H1 (cell line): ENCODE results near the gene RIMBP2. TPM values are rescaled to one million over a fixed set of nuclear protein-coding genes. Genes with fewer than 3 reads are reported as not detected.

ENCODE experiments used
- CTCF ChIA-PET: fragments of 300-600 bp; sonication (Branson Sonifier 250); formaldehyde crosslinking; loops from one replicate; lab custom pipeline; 2021; ENCODE audit not compliant: partially characterized antibody; lab: Charles Lee
- POLR2A ChIA-PET: fragments of 300-600 bp; sonication (Branson Sonifier 250); formaldehyde crosslinking; loops from one replicate; lab custom pipeline; 2021; ENCODE audit warnings: inconsistent platforms; ENCODE audit not compliant: partially characterized antibody; lab: Charles Lee
- DNase-seq, 2 experiments: peaks; one replicate each; pipeline versions ENCODE4 v3.0.0 to v3.0.0-alpha.2; 2010 to 2022; ENCODE audit warnings: low spot score in 2 of 2, low read depth in 1 of 2, mixed read lengths in 1 of 2
- FAIRE-seq: peaks from 2 replicates; lab custom pipeline; 2011; peaks lifted over from hg19 to GRCh38; lab: Jason Lieb, UNC
- H2AFZ ChIP-seq: 2 replicates; pipeline ENCODE4 v1.8.1; 2012; ENCODE audit warnings: low read length, inconsistent platforms
- H2AK5ac ChIP-seq: 2 replicates; pipeline ENCODE4 v1.6.1; 2013; ENCODE audit warnings: low read depth, low read length
- H2BK120ac ChIP-seq: replicated peaks from 2 replicates; pipeline ENCODE3; 2013; ENCODE audit warnings: low read depth, low read length, inconsistent platforms
- H2BK12ac ChIP-seq: 2 replicates; pipeline ENCODE4 v1.6.1; 2013; ENCODE audit warnings: low read depth, low read length
- H2BK15ac ChIP-seq: 2 replicates; pipeline ENCODE4 v1.6.1; 2013; ENCODE audit warnings: low read length
- H2BK20ac ChIP-seq: 2 replicates; pipeline ENCODE4 v1.6.1; 2013; ENCODE audit warnings: low read length
- H2BK5ac ChIP-seq: 2 replicates; pipeline ENCODE4 v1.6.1; 2013; ENCODE audit warnings: low read depth, low read length
- H3K14ac ChIP-seq: 2 replicates; pipeline ENCODE4 v1.6.1; 2013; ENCODE audit warnings: inconsistent platforms; ENCODE audit not compliant: insufficient read length
- H3K18ac ChIP-seq: 2 replicates; pipeline ENCODE4 v1.6.1; 2013; ENCODE audit warnings: low read length; ENCODE audit errors: extremely low read depth
- H3K23ac ChIP-seq: 2 replicates; pipeline ENCODE4 v1.6.1; 2013; ENCODE audit warnings: inconsistent platforms; ENCODE audit not compliant: insufficient read length
- H3K23me2 ChIP-seq: 2 replicates; pipeline ENCODE4 v1.6.1; 2013; ENCODE audit warnings: low read depth, low read length
- H3K27ac ChIP-seq: 2 replicates; pipeline ENCODE4 v1.6.1; 2011; ENCODE audit warnings: low read depth, low read length, inconsistent platforms
- H3K27me3 ChIP-seq, 4 experiments: replicated peaks in 1 of 4; 1 replicate in 1 of 4; 2 replicates in 3 of 4; pipeline versions ENCODE4 v1.6.1 to v1.8.1; 2011 to 2013; ENCODE audit warnings: low read length in 3 of 4, mild to moderate bottlenecking in 3 of 4, inconsistent platforms in 2 of 4, mixed read lengths in 2 of 4, moderate library complexity in 1 of 4; ENCODE audit not compliant: control insufficient read depth in 3 of 4, insufficient read depth in 3 of 4; ENCODE audit errors: extremely low read depth in 1 of 4
- H3K36me3 ChIP-seq, 4 experiments: 2 replicates each; pipeline versions ENCODE4 v1.6.1 to v1.8.1; 2011 to 2013; ENCODE audit warnings: mild to moderate bottlenecking in 4 of 4, low read length in 3 of 4, moderate library complexity in 2 of 4, control low read depth in 1 of 4, inconsistent platforms in 1 of 4; ENCODE audit not compliant: insufficient read depth in 4 of 4, control insufficient read depth in 2 of 4
- H3K4ac ChIP-seq: replicated peaks from 2 replicates; pipeline ENCODE3; 2013; ENCODE audit warnings: low read length, low read depth, mixed read lengths, inconsistent platforms; ENCODE audit not compliant: insufficient read length
- H3K4me1 ChIP-seq, 4 experiments: replicated peaks in 1 of 4; 1 replicate in 1 of 4; 2 replicates in 3 of 4; pipeline versions ENCODE4 v1.6.1 to v1.8.1; 2011 to 2013; ENCODE audit warnings: low read length in 3 of 4, inconsistent platforms in 2 of 4, mixed read lengths in 1 of 4; ENCODE audit not compliant: insufficient read depth in 4 of 4, control insufficient read depth in 3 of 4
- H3K4me2 ChIP-seq, 2 experiments: 2 replicates each; pipeline versions ENCODE4 v1.6.1 to v1.8.1; 2011 to 2013; ENCODE audit warnings: low read depth in 2 of 2, low read length in 2 of 2, control low read depth in 1 of 2, inconsistent platforms in 1 of 2, mild to moderate bottlenecking in 1 of 2; ENCODE audit not compliant: insufficient read depth in 1 of 2
- H3K4me3 ChIP-seq, 4 experiments: fragments of 200-600, 300-600 bp in 1 of 4; sonication (generic), shearing (Covaris generic), sonication (Bioruptor Twin) in 1 of 4; 2 replicates each; pipeline versions ENCODE4 v1.5.1 to v1.8.1; 2011 to 2016; ENCODE audit warnings: low read length in 4 of 4, low read depth in 3 of 4, control low read depth in 2 of 4, inconsistent platforms in 2 of 4, mild to moderate bottlenecking in 2 of 4, mixed read lengths in 1 of 4, moderate library complexity in 1 of 4; ENCODE audit not compliant: insufficient read depth in 2 of 4; ENCODE audit errors: extremely low read depth in 1 of 4
- H3K56ac ChIP-seq: replicated peaks from 2 replicates; pipeline ENCODE3; 2013; ENCODE audit warnings: low read depth, mild to moderate bottlenecking, mixed read lengths, low read length, inconsistent platforms; ENCODE audit not compliant: insufficient read length
- H3K79me1 ChIP-seq: 2 replicates; pipeline ENCODE4 v1.6.1; 2013; ENCODE audit warnings: low read depth, low read length, control low read depth
- H3K79me2 ChIP-seq, 2 experiments: 2 replicates each; pipeline versions ENCODE4 v1.6.1 to v1.8.1; 2012 to 2013; ENCODE audit warnings: low read length in 2 of 2, mild to moderate bottlenecking in 2 of 2, inconsistent platforms in 1 of 2; ENCODE audit not compliant: insufficient read depth in 2 of 2, control insufficient read depth in 1 of 2
- H3K9ac ChIP-seq, 4 experiments: replicated peaks in 1 of 4; 1 replicate in 1 of 4; 2 replicates in 3 of 4; pipeline versions ENCODE4 v1.6.1 to v1.8.1; 2011 to 2013; ENCODE audit warnings: low read depth in 3 of 4, low read length in 3 of 4, control low read depth in 2 of 4, mild to moderate bottlenecking in 2 of 4, moderate library complexity in 2 of 4, inconsistent platforms in 1 of 4; ENCODE audit errors: extremely low read depth in 1 of 4
- H3K9me3 ChIP-seq, 2 experiments: 2 replicates each; pipeline versions ENCODE4 v1.6.1 to v1.8.1; 2012 to 2013; ENCODE audit warnings: mild to moderate bottlenecking in 2 of 2, moderate library complexity in 2 of 2, control low read depth in 1 of 2, inconsistent platforms in 1 of 2, low read depth in 1 of 2, low read length in 1 of 2, mixed read lengths in 1 of 2; ENCODE audit not compliant: insufficient read depth in 2 of 2
- H4K20me1 ChIP-seq, 2 experiments: replicated peaks in 1 of 2; 2 replicates each; pipeline versions ENCODE3 to v1.8.1; 2011 to 2013; ENCODE audit warnings: inconsistent platforms in 2 of 2, low read length in 2 of 2, mild to moderate bottlenecking in 1 of 2; ENCODE audit not compliant: insufficient read depth in 2 of 2, control insufficient read depth in 1 of 2
- H4K5ac ChIP-seq: 2 replicates; pipeline ENCODE4 v1.6.1; 2013; ENCODE audit warnings: low read length, low read depth, mixed read lengths, inconsistent platforms; ENCODE audit not compliant: insufficient read length
- H4K8ac ChIP-seq: 2 replicates; pipeline ENCODE4 v1.8.0; 2013; ENCODE audit warnings: mild to moderate bottlenecking, moderate library complexity, low read length, inconsistent platforms; ENCODE audit not compliant: insufficient read depth; ENCODE audit errors: extremely low read depth
- H4K91ac ChIP-seq: replicated peaks from 2 replicates; pipeline ENCODE3; 2013; ENCODE audit warnings: low read length, mixed read lengths, inconsistent platforms; ENCODE audit not compliant: insufficient read length
- BACH1 ChIP-seq: IDR thresholded peaks from 2 replicates; pipeline ENCODE4 v1.6.1; 2012; ENCODE audit warnings: low read length, improper control_type of control experiment
- CHD1 ChIP-seq: IDR thresholded peaks from 2 replicates; pipeline ENCODE4 v1.6.1; 2012; ENCODE audit warnings: low read depth, low read length, improper control_type of control experiment
- CHD2 ChIP-seq: IDR thresholded peaks from 2 replicates; pipeline ENCODE4 v1.6.1; 2012; ENCODE audit warnings: low read length, improper control_type of control experiment
- CREB1 ChIP-seq: IDR thresholded peaks from 2 replicates; pipeline ENCODE4 v1.6.1; 2012; ENCODE audit warnings: inconsistent platforms
- EP300 ChIP-seq, 2 experiments: IDR thresholded peaks; 1 replicate in 1 of 2; 2 replicates in 1 of 2; pipeline ENCODE4 v1.6.1; 2011 to 2012; ENCODE audit warnings: low read depth in 2 of 2, low read length in 2 of 2, mild to moderate bottlenecking in 2 of 2, borderline replicate concordance in 1 of 2, inconsistent platforms in 1 of 2, moderate library complexity in 1 of 2
- GABPA ChIP-seq: IDR thresholded peaks from 2 replicates; pipeline ENCODE4 v1.6.1; 2011; ENCODE audit warnings: mild to moderate bottlenecking, low read length, moderate library complexity, borderline replicate concordance; ENCODE audit not compliant: insufficient read depth
- RXRA ChIP-seq: IDR thresholded peaks from 2 replicates; pipeline ENCODE4 v1.6.1; 2011; ENCODE audit warnings: low read depth, mild to moderate bottlenecking, low read length, moderate library complexity; ENCODE audit not compliant: insufficient read depth
- SIRT6 ChIP-seq: IDR thresholded peaks from one replicate; pipeline ENCODE4 v1.7.1; 2012; ENCODE audit warnings: low read length, inconsistent platforms
- SP2 ChIP-seq: IDR thresholded peaks from 2 replicates; pipeline ENCODE4 v1.6.1; 2012; ENCODE audit warnings: mild to moderate bottlenecking, low read length, inconsistent platforms
- TAF7 ChIP-seq: optimal IDR thresholded peaks from 2 replicates; pipeline ENCODE3; 2011; ENCODE audit warnings: low read depth, mild to moderate bottlenecking, inconsistent platforms, low read length, moderate library complexity, borderline replicate concordance
- TBP ChIP-seq: IDR thresholded peaks from 2 replicates; pipeline ENCODE4 v1.6.1; 2011; ENCODE audit warnings: low read depth, low read length, improper control_type of control experiment
- WGBS, 2 experiments: shearing (Covaris generic) in 1 of 2; methylation state at CpG; one replicate each; pipeline versions ENCODE4 v1.1.6 to v1.1.7; 2013 to 2015; ENCODE audit warnings: low lambda C conversion rate in 2 of 2, mixed read lengths in 2 of 2, inconsistent platforms in 1 of 2, low coverage in 1 of 2, missing lambda C conversion rate in 1 of 2; ENCODE audit not compliant: insufficient replicate concordance in 2 of 2, insufficient coverage in 1 of 2, insufficient read length in 1 of 2; ENCODE audit errors: extremely low coverage in 1 of 2, missing lambda C conversion rate in 1 of 2; 5-methylcytosine and 5-hydroxymethylcytosine counted together
- polyA plus RNA-seq, 7 experiments: library from polyadenylated mRNA; depleted of rRNA in 3 of 7; stranded (reverse) in 5 of 7; unstranded in 2 of 7; fragments of >200 nt in 5 of 7; fragments of 200-250 nt in 2 of 7; gene quantifications; 1 replicate in 5 of 7; 2 replicates in 1 of 7; 4 replicates in 1 of 7; pipeline versions ENCODE4 v1.2.1 to v1.2.3, GENCODE V29; 2011 to 2013; ENCODE audit warnings: missing spikeins in 2 of 7, mixed read lengths in 2 of 7
- total RNA-seq: library from RNA; stranded (reverse); fragmentation: NEBNext Ultra II Directional; extraction: Animal tissue kit (Norgen Biotek cat#: 25700); gene quantifications from 2 replicates; pipeline ENCODE4 v1.2.1, GENCODE V29; 2021
- TF ChIP-seq, protein P1 (sequence below): IDR thresholded peaks from 2 replicates; pipeline ENCODE4 v1.6.1; 2012; ENCODE audit warnings: inconsistent platforms

Gene RIMBP2
- total and polyA plus RNA-seq, 2 of the 8 experiments (the other 6 are each of a cell fraction or from before 2014, with no cell fraction given), result 0.18 to 0.65 TPM

DNA sequence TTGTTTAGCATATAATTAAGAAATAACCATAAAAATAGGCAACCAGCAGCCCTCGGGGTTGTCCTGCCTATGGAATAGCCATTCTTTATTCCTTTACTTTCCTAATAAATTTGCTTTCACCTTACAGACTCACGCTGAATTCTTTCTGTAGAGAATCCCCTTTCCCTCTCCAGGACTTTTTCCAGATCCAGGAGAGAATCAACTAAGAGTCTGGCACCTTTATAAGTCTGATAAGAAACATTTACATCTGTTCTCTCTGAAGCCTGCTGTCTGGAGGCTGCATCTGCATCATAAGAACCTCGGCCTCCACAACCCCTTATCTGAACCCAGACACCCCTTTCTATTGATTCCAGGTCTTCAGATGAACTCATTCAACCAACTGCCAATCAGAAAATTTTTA is 32.3 kb downstream of the RIMBP2 start:
- H3K4me3 ChIP-seq, result no peak overlapping the region
- POLR2A ChIA-PET, result no interaction called here

More for the DNA sequence above, 32.3 kb downstream of the RIMBP2 start:
- DNase-seq (no peak), FAIRE-seq (no peak)
- Histone ChIP-seq H2BK15ac (no peak overlapping the region), H2BK20ac (no peak overlapping the region), H3K23ac (no peak overlapping the region), H3K27me3 (peaks cover 0 to 2% (median 0%) of the 10 kb centered on the region in 4 experiments; a peak in 2 of 7 replicates), H3K79me2 (no peaks in the 10 kb centered on the region), H3K4me2 (no peak overlapping the region), H4K20me1 (no peaks in the 10 kb centered on the region), H2BK120ac (no peak overlapping the region), H3K9me3 (no peaks in the 10 kb centered on the region), H3K4me1 (no peaks in the 10 kb centered on the region), H3K79me1 (no peaks in the 10 kb centered on the region), H4K91ac (no peak overlapping the region), H3K14ac (no peak overlapping the region), H3K18ac (no peak overlapping the region), H3K27ac (no peak overlapping the region), H3K56ac (no peak overlapping the region), H2BK12ac (no peak overlapping the region), H3K36me3 (no peaks in the 10 kb centered on the region), H3K9ac (no peak overlapping the region), H2AK5ac (no peak overlapping the region), H3K23me2 (no peaks in the 10 kb centered on the region), H4K5ac (no peak overlapping the region), H2AFZ (no peak overlapping the region), H2BK5ac (no peak overlapping the region), H3K4ac (no peak overlapping the region), H4K8ac (no peak overlapping the region)
- CTCF ChIA-PET, result no interaction called here
- WGBS, 2 experiments, result 94% methylated on average over 3 of the region's 3 CpGs; no CpG with 5 or more reads in 1 of the 2 experiments
- TF ChIP-seq CHD2, result no peak
- TF ChIP-seq, protein P1, sequence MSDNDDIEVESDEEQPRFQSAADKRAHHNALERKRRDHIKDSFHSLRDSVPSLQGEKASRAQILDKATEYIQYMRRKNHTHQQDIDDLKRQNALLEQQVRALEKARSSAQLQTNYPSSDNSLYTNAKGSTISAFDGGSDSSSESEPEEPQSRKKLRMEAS, result no peak
- TF ChIP-seq TAF7, result no peak
- no peak for TF ChIP-seq RXRA
- TF ChIP-seq SP2, result no peak
- TF ChIP-seq EP300 (IDR thresholded peaks at IDR 0.05; ENCODE audit: borderline replicate concordance in 1 of 2, low read depth in 2 of 2, low read length in 2 of 2), result no peak
- TF ChIP-seq BACH1, result no peak
- TF ChIP-seq TBP, result no peak
- no peak for TF ChIP-seq SIRT6
- TF ChIP-seq GABPA, result no peak
- no peak for TF ChIP-seq CREB1
- TF ChIP-seq CHD1, result no peak
- TF ChIP-seq, all 59 proteins: peak for 0
